GM19025 (cell line): ENCODE data around the gene RND2.
A peak's percentile ranks its signal among the peaks of the same experiment; 100 is the strongest.

Source experiments
- ATAC-seq: cut with Tn5 transposase; IDR thresholded peaks from one replicate; pipeline ENCODE4 v1.9.1; 2021; ENCODE audit warnings: mild to moderate bottlenecking, low read depth, moderate library complexity; ENCODE audit not compliant: unreplicated experiment

RND2 gene

DNA sequence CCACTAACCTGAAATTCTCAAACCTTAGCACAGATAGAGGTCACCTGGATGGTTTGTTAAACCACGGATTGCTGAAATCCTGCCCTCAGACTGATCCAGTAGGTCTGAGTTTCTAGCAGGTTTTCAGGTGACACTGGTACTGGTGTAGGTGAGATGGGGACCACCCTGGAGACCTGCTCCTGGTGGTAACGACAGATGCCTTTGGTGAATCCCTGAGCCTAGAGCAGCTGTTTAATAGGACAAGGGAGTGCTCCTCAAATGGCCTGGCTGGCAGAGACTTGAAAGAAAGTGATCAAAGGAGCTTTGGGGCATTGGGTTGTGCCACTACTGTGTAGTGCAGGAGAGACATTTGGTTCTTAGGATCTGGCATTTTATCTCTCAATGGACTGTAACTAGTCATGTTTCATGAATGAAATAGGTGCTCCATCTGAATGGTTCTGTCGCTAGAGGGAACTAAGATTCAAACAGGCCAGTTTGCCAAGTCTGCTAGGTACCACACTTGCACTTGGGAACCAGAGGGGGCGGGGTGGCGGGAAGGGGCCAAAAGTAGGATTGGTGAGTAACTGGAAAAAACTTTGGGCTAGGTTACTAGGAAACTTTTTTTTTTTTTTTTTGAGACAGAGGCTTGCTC lies 21.4 kb upstream of the RND2 start:
- no peak for ATAC-seq

DNA sequence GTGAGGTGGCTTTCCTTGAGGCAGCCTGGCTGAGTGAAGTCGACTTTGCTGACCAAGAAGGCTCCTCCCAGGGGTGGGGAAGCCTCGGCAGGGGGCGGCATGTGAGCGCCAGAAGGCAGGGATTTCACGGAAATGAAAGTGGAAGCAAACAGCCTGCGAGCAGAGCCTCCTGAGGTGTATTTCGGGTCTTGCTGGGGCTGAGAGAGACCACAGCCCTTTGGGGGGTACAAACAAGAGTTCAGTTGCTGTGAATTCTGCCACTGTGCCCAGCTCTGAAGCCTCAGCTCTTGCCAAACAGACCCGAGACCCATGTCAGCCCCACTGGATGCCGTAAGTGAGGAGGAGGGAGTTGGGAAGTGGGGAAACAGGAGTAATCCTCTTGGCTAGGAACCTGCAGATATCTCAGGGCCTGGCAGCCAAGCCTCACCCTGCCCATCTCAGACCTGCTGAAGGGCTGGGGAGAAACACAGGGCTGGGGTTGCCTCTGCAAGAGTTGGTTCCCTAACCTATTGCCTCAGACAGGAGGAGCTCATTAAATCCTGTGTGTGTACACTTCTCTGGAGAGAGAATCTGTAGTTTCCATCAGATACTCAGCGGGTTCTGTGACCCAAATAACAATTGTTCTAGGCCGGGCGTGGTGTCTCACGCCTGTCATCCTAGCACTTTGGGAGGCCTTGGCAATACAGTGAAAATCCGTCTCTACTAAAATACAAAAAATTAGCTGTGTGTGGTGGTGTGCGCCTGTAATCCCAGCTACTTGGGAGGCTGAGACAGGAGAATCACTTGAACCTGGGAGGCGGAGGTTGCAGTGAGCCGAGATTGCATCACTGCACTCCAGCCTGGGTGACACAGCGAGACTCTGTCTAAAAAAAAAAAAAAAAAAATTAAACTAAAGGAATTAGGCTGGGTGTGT lies 18.1 kb upstream of the RND2 start, which contains the start of gene IFI35:
TSS of gene IFI35 (plus strand) at position 146 of the 913 bp plus-strand sequence. CDS start at position 310, 164 bp downstream.
- peak; percentile 81 for ATAC-seq

DNA sequence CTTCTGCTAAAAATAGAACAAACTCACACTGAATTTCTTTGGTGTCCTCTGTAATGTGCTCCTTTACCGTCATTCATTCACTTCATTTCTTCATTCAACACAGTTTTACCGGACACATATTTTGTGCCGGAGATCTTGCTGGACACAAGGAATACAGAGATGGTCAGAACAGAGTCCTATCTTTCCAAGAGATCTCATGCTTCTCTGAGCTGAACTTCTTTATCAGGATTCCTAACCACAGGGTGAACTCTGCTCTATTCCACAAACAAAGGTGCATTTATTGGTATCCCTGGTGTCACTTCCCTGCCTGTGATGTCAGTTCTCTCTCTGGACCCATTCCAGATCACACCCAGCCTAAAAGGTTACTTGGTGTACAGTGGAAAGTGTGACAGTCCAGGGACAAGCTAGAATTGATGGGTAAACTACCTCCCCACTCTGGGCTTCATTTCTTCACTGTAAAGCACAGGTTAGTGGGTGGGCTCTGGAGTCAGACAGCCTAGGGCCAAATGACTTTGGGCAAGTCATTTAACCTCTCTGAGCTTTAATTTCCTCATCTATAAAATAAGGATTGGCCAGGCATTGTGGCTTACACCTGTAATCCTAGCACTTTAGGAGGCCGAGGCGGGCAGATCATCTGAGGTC lies 14.2 kb upstream of the RND2 start:
- ATAC-seq = no peak

DNA sequence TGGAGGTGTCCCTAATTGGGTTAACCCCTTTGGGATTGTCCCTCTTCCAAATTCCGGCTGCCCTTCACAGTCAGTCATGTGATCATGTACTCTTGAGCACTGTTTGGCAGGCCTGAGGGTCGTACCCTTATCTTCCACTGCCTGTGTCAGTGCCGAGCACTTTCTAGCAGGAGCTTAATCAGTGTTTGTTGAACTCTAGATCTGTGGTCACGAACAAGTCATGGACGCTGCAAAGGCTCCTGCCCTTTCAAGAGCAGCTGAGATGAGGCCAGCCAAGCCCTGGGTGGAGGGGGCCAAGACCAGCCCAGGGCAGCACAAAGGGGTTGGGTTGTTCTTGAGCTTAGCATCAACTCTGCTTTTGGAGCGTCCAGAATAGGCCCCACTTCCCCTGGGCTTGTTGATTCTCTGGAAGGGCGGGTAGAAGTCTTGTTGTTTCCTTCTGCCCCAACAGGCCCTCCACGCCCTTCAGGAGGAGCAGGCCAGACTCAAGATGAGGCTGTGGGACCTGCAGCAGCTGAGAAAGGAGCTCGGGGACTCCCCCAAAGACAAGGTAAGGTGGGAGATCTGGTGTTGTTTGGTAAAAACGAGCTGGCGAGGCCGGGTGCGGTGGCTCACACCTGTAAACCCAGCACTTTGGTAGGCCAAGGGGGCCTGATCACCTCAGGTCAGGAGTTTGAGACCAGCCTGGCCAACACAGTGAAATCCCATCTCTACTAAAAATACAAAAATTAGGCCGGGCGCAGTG lies 13.1 kb upstream of the RND2 start:
- no peak for ATAC-seq

DNA sequence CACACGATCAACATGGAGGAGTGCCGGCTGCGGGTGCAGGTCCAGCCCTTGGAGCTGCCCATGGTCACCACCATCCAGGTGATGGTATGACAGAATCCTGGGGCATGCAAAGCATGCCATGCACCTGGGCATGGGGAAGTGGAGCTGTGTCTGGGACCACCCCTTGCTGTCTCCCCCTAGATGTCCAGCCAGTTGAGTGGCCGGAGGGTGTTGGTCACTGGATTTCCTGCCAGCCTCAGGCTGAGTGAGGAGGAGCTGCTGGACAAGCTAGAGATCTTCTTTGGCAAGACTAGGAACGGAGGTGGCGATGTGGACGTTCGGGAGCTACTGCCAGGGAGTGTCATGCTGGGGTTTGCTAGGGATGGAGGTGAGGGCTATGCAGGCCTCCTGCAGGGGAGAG lies 11.7 kb upstream of the RND2 start:
- no peak for ATAC-seq

DNA sequence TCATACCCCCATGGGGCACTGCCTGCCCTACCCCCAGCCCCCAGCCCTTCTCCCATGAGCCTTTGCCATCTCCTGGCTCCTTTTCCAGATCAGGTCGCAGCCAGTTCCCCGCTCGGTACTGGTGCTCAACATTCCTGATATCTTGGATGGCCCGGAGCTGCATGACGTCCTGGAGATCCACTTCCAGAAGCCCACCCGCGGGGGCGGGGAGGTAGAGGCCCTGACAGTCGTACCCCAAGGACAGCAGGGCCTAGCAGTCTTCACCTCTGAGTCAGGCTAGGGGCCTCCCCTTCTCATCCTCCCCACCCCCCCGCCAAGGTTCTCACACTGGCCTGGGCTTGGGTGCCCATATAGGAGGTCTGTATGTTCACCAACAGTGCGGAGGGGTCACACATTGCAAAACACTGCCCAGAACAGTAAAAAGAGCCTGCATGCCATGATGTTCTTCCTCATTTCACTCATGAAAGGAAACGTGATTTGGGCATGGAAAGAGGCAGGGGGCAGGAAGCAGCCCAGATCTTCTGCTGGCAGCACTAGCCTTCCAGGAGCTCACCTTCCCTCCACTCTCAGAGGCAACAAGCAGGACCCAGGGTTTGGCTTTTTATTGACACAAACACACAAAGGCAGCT lies 10.9 kb upstream of the RND2 start:
- ATAC-seq = no peak

DNA sequence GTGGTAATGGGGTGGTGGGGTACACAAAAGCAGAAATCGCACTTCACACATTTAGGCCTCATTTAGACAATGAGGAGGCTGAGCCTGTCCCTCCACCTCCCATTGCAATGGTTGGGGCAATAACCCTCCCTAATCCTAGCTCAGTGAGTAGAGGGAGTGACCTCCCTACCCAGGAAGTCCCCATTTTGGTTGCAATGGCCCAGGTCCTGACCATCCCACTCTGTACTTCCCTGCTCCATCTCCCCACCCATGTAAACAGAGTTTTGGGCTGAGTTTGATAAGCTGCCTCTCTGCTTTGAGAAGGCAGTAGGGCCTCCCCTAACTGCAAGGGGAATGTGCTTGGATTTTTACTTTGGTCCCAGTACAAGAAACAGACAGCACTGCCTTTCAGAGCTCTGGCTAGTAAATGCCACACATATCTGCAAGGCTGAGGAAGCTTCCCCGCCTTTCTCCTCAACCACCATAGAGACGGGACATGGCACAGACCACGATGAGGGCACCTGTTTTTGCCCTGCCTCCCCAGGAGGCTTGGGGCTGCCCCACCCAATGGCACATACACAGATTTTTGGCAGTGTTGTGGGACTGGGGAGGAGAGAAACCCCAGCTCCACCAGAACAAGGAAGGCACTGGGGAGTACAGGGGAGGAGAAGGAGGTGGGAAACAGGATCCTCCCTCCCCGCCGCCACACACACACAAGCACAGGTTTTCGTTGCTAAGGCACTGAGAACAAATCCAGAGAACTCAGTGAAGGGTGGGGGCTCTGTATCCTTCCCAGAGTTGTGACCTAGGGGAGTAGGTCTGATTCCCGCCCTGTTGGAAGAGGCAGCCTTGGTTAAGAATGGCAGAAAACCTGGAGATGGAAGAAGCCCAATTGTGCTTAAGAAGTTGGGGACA lies 10.1 kb upstream of the RND2 start:
- ATAC-seq = no peak

DNA sequence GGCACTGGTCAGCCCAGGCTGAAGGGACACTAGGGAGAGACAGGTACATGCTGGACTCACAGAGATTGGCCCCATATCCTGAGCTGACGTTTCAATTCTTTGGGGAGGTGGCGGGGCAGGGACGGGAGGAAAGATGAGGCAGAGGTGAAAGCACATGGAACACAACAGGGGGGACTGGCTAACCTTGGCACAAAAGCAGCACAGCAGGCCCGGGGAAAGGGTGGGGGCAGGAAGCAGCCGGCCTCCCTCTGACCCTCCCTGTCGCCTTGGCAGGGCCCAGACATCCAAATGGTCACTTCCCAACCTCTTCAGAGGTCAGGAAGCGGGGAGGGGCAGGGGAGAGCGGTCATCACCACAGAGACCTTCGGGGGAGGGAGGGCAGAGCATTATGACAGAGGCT lies 9.5 kb upstream of the RND2 start:
- ATAC-seq = no peak

DNA sequence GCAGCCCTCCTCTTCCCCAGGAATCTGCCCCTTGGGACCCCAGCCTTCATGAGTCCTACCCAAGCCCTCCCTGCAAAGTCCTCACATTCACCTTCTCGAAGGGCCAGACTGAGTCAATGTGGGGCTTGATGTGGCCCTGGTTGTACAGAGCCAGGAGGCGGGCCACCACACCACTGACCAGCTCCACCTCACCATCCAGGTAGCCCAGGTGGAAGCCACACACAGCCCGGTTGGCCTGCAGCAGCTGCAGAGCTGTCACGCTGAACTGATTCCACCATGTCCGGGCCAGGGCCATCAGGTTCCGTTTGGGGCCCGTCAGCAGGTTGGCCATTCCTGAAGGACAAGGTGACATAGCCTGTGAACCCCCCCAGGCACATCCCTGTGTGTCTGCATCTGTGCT lies 8.8 kb upstream of the RND2 start:
- ATAC-seq = no peak

DNA sequence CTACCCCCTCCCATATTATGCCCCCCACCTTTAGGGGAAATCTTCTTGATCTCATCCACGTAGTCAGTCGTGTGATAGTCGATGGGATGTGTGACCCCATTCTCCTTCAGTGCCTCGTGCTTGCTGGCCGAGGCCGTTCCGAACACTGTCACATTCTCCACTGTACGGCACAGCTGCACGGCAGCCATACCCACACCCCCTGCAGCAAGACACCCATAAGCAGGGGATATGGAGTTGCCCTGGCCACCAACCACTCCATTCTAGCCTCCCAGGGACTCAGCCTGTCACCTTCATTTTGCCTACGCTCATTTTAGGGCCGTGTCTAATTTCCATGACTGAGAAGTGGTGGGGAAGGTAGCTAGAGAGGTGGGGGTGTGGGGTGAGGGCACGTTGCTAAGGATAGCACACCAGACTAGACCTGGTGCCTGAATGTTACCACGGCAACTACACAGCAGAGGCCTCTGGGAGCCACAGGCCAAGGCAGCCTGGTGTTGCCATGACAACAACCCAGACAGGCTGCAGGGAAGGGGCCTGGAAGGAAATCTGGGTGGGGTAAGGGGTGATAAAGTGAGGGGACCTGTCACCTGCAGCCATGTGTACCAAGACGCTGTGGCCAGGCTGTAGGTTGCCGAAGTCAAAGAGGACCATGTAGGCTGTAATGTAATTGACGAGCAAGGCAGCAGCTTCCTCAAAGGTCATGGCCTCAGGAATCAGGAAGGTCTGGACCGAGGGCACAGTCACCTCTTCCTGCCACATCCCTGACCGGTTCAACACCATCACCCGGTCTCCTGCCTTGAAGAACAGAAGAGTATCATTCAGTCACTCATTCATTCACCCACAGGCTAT lies 6.8 kb upstream of the RND2 start:
- no peak for ATAC-seq

DNA sequence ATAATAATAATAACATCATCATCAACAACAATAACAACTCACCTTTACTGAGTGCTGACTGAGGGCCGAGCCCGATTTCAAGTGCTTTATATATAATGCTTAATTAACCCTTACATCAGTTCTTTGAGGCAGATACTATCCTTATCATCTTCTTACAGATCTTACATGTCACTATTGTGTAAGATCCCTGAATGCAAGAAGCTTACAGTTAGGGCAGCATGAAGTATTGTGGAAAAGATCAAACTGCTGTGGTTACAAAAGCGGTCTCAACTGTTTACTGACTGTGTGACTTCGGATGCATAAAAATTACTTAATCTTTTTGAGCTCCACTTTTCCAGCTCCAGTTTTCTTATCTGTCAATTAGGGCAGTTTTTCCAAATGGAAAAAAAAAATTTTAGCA lies 6.1 kb upstream of the RND2 start:
- ATAC-seq = no peak

DNA sequence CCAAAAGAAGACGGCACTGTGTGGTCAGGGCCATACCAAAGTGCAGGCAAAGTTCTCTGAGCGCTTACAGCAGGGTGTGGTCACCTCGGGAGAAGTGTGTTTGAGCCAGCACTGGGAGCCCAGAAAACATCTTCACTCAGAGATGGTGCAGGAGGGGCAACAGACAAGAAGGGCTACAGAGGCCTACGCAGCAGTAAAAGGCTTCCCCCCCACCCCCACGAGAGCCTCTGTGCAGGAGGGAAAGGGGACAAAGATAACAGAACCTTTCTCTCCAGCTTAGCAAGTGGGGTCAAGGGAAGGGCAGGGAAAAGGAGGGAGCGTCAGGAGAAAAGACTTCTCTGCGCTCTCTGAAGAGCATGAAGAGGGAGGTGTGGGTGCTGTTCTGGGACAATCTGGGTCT lies 5.6 kb upstream of the RND2 start:
- no peak for ATAC-seq

DNA sequence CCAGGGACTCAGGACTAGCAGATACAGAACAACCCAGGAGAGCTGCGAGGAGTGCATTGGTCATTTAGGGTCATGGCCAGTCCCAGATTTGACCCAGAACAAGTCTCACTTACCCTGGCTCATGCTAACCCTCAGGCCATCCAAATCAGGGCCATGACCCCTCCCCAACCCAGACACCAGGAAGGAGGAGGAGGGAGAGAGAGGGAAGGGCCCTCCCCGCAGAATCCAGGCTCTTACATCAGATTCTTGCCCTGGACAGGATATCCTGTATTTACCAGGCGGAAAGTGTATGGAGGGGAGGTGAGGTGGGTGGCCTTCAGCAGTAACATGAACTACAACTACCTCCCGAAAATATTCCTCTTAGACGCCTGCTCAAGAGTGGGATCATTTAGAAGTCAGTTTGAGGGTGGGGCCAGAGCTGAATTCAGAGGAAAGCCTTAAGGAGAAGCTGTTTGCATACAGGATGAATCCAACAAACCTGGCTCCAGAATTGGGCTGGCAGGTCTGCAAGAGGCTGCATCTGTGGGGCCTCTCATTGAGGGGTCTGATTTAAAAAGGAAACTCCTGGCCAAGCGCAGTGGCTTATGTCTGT lies 4.9 kb upstream of the RND2 start:
- ATAC-seq = no peak

DNA sequence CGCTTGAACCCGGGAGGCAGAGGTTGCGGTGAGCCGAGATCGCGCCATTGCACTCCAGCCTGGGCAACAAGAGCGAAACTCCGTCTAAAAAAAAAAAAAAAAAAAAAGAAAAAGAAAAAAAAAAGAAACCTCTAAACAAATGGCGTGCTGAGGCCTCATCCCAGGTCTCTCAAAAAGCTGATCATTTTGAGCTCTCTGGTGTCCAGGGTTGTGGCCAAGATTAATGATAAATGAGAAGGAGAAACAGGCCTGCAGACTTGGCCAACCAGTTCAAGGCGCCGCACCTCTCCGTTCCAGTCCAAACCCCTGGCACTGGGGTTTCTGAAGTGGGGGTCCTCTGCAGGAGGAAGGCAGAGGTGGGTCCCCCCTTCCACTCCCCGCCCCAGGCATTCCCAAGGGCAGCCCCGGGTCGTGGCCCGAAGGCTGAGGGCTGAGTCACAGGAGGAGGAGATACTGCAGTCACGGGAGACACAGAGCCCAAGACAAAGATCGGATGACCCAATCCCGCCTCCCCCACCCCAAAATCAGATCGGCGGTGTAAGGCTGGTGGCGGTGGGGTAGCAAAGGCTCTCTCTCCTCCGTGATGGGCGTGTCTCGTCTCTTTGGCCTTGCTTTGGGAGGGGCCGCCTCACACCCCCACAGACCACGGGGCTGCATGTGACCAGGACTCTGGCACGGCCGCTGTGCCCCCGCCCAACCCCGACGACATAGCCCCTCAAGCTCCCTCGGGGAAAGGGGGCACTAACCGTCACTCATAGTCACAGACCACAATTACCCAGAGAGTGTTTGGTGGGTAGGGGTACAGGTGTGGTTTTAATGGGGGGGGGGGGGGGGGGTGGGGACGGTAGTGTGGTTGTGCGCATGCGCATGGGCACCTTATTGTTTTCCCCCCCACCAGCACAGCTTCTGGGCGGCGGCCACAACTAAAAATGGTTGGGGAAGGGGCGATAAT lies 4.0 kb upstream of the RND2 start:
- no peak for ATAC-seq

DNA sequence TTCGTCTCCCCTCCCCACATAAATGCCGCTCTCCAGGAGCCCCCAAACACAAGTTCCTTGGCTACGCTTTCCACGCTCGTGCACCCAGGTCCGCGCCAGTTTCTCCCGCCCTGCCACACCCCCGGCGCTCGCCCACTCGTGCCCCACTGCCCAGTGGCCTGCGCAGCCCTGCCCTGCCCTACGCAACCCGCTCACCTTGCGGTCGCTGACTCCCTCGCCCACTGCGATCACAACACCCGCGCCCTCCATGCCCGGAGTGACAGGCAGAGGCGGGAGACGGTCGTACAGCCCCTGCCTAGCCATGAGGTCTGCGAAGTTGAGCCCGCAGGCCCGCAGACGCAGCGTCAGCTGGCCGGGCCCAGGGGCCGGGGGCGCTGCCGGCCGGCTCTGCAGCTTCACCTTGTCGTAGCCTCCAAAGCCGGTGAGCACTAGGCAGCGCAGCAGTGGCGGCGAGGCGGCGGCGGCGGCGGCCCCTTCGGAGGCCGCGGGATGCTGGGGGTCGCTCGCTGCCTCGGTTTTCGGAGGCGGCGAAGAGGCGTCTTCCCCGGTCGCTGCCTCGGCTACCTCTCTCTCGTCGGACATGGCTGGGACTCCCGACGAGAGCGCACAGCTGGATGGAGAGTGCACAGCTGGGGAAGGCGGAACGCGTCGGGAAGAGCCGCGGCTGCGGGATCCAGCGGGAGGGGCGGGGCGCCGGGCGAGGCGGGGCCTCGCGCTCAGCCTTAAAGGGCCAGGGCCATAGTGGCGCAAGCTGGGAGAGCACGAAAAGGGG lies 3.1 kb upstream of the RND2 start, which contains the start of gene VAT1:
TSS of gene VAT1 (minus strand) at position 645 of the 772 bp plus-strand sequence. CDS start at position 582, 63 bp downstream.
- peak; percentile 44 for ATAC-seq

DNA sequence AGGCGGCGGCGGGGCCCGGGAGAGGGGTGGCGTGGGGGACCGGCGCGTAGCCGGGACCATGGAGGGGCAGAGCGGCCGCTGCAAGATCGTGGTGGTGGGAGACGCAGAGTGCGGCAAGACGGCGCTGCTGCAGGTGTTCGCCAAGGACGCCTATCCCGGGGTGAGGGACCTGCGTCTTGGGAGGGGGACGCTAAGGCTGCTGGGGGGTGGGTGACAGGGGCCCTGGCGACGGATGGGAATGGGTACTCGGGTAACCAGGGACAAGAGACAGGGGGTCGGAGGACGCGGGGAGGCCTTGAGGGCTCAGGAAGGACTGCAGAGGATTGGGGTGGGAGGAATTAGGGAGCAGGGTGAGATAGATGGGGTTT lies 243 bp downstream of the RND2 start:
- no peak for ATAC-seq
